NCI-H2196 (cell line): ENCODE data around the gene ZNF579.

Experiments used
- DNase-seq: peaks from one replicate; lab custom pipeline; 2025; ENCODE audit not compliant: unreplicated experiment; lab: John Stamatoyannopoulos, UW

The ZNF579 gene

GRCh38 chr19:55613396-55613795 is 32.7 kb upstream of the ZNF579 start:
- DNase-seq = no peak

GRCh38 chr19:55611983-55612645 is 31.5 kb upstream of the ZNF579 start:
- DNase-seq = no peak

DNA sequence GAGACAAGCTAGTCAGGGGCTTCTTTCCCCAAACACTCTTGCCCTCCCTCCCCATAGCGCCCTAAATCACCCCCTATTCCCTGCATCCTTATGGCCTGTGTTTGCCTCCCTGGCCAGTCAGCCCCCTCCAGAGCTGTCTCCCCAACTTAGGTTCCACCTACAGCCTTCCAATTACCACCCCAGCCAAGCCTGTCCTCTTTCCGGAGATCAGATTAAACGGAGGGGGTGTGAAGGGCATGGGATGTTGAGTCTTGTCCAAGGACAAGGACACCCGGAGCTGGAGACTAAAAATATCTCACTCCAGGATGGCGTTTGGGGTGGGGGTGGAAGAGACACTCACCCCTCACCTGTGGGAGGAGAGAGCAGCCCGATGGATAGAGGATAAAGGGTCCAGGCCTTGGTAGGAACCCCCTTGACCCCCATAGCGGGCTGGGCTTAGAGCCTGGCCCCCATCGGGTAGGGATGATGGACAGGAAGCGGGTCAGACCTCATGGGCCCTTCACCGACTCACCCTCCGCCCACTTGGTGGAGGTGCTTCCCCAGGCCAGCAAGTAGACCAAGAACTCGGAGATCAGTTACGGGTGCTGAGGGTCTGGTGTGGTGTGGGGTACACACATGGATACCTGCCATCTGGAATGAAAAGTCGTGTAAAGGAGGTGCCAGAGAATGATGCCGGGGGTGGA is 30.8 kb upstream of the ZNF579 start:
- DNase-seq = no peak

GRCh38 chr19:55609326-55609725 is 28.7 kb upstream of the ZNF579 start:
- no peak for DNase-seq

DNA sequence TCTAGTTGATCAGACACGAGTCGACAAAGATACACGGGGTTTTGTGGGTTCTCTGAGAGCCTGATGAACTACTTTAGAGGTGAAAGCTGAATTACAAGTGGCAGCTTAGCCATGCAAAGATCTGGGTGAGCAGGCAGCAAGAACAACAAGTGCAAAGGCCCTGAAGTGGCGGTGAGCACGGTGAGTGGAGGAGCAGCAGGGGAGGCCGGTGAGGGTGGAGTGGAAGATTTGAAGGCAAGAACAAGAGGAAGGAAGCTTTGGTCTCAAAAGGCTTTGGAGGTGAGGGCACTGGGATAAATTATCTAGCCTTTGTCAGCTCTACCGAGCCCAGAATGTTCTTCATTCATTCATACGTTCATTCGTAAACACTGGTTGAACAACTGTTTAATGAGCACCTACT is 26.2 kb upstream of the ZNF579 start:
- DNase-seq = no peak

DNA sequence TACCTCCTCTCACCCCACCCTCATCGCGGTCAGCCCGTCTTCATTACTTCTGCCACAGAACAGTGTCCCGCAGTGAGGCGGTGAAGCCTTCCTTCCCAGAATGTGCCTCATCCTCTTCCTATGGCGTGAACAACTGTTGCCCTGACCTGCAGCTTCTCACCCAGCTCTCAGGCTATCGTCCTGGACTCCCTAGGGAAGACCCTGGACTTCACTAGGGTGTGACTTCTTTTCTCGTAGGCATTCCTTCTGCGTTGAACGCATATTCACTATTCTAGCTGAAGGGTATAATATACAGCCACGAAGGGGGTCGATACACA is 25.8 kb upstream of the ZNF579 start:
- DNase-seq = no peak

DNA sequence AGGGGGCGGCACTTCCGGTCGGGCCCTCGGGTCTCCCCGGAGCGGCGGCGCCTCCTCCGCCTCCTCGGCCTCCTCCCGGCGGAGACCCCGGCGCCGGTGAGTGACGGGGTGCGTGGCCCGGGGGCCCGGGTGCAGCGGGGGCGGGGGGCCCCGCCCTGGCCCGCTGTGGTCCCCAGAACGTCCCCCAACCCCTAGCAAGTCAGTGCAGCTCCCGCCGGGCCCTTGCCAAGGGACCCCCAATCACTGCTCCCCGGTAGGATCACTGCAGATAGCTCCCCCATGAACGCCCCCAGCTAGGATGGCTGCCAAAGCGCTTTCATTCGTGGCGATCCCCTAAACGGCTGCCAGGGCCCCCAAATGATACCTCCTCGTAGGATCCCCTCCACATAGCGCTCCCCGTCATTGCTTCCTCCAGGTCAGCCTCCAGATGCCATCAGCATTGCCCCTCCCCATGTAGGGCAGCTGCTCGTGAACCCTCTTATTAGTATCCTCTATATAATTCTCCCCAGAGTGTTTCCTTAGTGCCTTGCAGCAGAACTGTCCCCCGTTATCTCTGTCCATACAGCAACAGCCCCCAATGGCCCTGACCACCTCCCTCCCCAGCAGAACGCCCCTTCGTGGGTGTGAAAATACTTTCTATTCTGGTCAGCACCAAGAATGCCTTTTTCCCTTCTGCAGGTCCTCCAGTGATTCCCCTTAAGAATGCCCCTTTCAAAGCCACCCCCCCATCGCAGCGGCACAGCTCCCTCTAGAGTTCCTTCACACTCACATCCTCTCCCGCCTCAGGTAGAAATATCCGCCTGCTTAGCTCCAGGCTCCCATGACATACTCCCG is 25.2 kb upstream of the ZNF579 start, which contains the start of gene ZNF865:
Gene ZNF865 (plus strand): TSS at position 11 of the 834 bp plus-strand sequence. CDS start 7,972 bp downstream, outside the sequence.
- DNase-seq = peak; percentile 78

DNA sequence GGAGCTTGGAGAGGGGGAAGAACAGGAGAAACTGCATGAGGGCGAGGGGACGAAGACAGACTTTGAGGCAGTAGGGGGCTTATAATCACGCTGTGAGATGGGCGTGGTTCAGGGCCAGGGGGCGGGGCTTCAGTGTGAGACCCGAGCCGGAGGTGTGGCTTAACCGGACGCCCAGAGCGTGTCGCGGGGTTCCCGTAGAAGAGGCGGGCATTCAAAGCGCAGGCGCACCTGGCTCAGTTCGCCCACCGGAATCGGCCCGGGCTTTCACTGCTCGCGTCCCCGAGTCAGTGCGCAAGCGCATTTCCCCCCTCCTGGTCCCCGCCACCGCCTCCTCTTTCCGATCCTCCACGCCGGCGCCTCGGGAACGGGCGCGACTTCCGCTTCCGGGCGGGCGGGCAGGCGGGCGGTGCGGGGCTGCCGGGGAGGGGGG is 24.6 kb upstream of the ZNF579 start:
- DNase-seq = peak; percentile 98

DNA sequence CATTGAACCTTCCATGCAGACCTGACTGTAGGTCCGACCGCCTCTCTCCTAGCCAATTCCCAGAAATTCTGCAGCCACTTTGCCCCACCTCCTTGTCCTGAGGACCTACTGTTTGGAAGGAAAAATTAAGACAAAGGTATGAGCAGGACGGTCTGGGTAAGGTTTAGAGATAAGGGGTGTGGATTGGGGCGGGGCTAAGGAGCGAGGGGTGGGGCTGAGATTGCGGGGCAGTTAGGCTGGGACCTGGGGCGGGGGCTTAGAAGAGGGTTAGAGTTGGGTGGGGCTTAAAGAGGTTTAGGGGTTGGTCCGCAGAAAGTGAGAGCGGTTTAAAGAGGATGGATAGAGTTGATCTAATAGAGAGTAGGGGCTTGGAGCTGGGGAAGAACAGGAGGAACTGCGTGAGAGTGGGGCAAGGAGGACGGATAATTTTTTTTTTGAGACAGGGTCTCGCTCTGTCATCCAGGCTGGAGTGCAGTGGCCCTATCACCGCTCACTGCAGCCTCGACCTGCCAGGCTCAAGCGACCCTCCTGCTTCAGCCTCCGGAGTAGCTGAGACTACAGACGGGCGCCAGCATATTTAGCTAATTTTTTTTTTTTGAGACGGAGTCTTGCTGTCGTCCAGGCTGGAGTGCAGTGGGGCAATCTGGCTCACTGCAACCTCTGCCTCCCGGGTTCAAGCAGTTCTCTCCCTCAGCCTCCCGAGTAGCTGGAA is 23.1 kb upstream of the ZNF579 start:
- DNase-seq = no peak

GRCh38 chr19:55603115-55603514 is 22.5 kb upstream of the ZNF579 start:
- DNase-seq = no peak

- DNase-seq = no peak
These were observed 21.7 kb upstream of the ZNF579 start for GRCh38 chr19:55602104-55603001.

- no peak for DNase-seq
These were observed 20.4 kb upstream of the ZNF579 start for GRCh38 chr19:55601084-55601483.

GRCh38 chr19:55600662-55601028 is 20.0 kb upstream of the ZNF579 start:
- no peak for DNase-seq

DNA sequence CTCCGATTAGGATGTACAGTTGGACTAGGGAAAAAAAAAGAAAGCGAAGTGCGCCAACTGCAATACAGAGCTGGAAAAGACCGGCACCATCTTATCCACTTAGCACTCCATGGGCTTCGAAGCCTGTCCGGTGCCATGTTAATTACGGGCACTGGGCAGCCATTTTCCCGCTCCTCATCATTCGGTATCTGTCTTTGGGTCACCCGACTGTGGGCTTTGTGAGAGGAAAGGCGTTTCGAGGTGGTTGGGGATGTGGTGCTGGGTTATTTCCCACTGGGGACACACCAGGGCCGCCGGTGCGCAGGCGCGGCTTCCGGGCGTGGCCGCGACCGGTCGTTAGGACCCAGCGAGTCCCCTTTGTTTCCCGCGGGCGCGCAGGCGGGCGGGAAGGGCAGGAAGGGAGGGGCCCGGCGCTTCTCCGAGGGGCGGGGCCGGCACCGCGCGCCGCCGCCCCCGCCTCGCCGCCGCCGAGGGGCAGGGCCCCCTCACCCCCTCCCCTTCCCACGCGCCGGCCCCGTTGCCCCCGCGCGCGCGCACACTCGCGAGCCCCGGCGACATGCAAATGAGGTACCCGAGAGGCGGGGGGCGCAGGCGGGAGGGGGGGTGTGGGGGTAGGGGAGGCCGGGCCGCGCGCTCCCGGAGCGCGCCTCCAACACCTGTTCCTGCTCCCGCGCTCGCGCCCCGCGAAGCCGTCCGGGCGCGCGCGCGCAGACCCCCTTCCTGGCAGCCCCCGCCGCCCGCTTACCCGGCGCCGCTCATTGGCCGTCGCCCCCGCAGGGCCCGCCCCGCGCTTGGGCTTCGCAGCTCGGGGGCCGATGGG is 19.4 kb upstream of the ZNF579 start, which contains the start of gene ZNF524:
Gene ZNF524 (plus strand): TSS at position 447 of the 820 bp plus-strand sequence. CDS start 1,825 bp downstream, outside the sequence.
- DNase-seq = peak; percentile 91

DNA sequence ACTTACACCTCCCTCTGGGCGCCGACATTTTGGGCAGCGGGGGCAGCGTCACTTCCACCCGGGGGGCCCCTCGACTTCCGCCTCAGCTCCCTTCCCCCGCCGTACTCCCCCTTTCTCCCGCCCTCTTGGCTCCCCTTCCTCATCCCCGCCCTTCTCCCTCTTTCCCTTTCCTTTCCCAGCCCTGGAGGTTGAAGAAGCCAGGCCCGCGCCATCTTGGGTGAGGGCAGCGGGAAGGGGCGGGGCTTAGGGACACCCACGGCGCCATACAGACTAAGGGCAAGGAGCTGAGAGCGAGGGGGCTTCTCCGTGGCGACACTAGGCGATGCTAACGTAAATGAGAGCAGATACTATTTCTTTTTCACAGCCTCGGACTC is 18.8 kb upstream of the ZNF579 start, which contains the start of gene FIZ1:
Gene FIZ1 (minus strand): TSS at position 50 of the 374 bp plus-strand sequence. CDS start 1,652 bp downstream, outside the sequence.
- peak; percentile 97 for DNase-seq

GRCh38 chr19:55598719-55599467 is 18.2 kb upstream of the ZNF579 start:
- peak; percentile 91 for DNase-seq

DNA sequence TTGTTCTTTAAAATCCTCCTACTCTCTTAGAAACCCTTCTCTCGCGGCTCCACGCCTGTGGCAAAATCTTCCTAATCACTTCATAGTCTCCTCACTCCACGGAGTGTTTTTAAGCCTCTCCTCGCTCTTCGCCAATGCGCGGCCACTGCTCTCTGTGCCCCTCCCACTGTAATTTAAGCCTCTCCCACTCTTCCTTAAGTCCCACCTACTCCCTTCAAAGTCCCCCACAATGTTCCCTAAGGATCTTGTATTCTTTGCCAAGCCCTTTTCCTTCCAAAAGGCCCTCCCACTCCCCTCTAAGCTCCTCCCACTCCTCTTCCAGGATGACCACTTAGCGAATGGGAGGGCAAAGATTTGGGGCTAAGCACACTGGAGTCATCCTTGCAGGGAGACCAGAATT is 17.4 kb upstream of the ZNF579 start:
- no peak for DNase-seq

DNA sequence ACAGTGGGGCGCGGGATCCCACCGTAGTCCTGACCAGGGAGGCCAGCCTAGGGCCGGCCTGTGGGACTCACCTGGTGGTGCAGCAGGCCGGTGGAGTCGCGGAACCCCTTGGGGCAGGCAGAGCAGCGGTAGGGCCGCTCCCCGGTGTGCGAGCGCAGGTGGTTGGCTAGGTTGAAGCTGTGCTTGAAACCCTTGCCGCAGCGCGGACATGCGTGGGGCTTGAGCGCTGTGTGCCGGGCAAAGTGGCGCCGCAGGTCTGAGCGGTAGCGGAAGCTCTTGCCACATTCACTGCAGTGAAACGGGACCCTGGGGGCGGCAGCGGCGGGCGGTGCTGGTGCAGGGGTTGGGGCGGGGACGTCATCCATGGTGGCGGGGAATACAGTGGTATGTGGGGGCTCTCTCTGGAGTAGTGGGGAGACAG is 16.9 kb upstream of the ZNF579 start:
- no peak for DNase-seq
